NCI-H1105 treated with DMSO at 0.1 percent for 48 hours (cell line): ENCODE measurements around the gene COL12A1.

Source experiments
- DNase-seq: peaks from one replicate; lab custom pipeline; 2025; lab: John Stamatoyannopoulos, UW

COL12A1 gene

DNA sequence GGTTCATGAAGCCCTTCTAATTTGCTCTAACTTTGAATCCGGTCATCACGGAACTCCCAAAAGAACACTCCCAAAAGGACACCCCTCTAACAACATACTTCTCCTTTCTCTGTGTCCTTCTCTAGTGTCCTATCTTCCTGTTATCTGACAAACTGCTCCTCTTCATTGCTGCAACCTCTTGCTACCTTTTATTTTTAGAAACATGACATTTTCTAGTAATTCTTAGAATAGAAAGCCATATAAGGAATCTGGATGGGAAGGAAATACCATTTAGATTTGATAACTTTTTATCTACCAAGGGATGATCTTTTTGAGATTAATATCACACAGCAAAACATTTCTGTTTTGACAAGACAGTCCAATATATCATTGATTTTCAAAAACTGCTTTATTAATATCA, 63.1 kb downstream of the COL12A1 start:
- no peak for DNase-seq

- no peak for DNase-seq
Measured at GRCh38 chr6:75135876-75136275, 70.0 kb downstream of the COL12A1 start.

GRCh38 chr6:75135450-75135849, 70.4 kb downstream of the COL12A1 start:
- DNase-seq: no peak

- no peak for DNase-seq
Measured at GRCh38 chr6:75130784-75131183, 75.1 kb downstream of the COL12A1 start.

GRCh38 chr6:75128878-75129570, 76.8 kb downstream of the COL12A1 start:
- DNase-seq: no peak

DNA sequence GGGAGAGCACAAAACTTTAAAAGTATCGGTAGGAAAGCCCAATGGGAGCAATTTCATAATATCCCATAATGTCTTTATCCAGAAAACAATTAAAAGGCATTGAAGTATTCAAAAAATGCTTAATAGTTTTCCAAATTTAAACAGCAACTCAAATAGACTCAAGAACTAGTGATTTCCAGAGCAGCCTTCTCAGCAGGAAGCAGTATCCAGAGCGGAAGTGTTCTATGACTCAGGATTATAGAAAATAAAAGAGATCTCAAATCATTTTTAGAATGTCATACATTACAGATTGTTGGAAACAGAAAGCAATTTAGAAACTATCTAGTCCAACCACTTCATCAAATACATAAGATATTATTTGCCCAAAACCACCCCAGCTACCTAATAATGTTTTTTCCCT, 79.3 kb downstream of the COL12A1 start:
- DNase-seq: no peak

GRCh38 chr6:75124983-75125382, 80.9 kb downstream of the COL12A1 start:
- DNase-seq: no peak

GRCh38 chr6:75124085-75124484, 81.8 kb downstream of the COL12A1 start:
- no peak for DNase-seq

DNA sequence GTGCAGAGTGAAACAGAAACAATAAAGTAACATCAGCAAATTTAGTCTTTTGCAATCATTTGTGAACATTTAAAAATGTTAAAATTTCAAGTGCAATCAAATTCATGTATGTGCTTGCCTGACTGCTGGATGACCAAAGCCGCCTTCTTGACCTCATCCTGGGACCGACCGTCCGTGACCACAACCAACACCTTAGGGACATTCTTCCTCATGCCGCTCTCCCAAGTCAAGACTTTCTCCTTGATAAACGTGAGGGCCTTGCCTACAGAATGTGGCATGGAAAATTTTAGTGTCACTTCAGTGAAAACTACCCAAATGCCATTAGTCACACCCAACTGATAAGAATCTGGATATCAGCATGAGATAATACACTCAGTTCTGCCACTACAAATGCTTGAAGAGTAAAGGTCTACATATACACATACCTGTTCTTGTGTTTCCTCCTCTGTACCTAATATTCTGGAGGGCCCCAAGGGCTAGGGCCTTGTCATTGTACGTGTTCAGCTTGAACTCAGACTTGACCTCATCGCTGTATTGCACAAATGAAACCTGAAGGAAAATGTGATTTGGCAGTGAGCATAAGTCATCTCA, 86.8 kb downstream of the COL12A1 start:
- no peak for DNase-seq

DNA sequence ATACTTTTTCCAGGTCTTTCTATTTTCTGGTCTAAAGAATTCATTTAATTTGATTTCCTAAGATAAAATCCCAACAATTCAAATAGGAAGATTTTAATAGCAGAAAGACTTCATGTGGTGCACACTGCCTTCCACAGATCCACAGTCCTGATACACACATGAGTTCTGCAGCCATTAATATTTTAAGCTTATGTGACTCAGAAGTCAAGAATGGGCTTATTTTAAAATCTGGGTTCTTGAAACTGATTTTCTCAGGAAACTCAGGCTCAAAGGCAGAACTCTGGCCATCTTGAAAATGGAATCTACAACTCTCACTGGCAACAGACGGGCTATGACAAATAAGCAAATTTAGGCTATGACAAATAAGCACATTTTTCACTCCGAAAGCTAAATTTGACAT, 88.2 kb downstream of the COL12A1 start:
- no peak for DNase-seq

- DNase-seq: no peak
Measured at GRCh38 chr6:75116946-75117345, 88.9 kb downstream of the COL12A1 start.

DNA sequence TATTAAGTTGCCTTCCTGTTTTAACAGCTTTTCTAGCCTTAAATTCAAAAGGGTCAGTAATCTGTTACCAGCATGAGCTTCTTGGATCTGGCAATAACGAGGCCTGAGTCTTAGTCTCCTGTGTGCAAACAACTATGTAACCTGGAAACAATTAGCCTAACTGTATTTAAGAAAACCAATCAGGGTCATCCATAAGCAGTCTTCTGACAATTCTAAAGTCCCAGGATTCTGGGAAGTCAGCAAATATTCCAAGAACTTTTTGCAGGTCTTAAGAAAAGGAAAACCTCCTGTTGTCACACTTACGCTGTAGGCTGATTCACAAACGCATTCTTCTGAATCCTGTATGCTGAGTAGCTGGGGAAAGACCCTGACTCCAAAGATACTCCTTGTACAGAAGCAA, 90.4 kb downstream of the COL12A1 start:
- no peak for DNase-seq

GRCh38 chr6:75114806-75115205, 91.0 kb downstream of the COL12A1 start:
- DNase-seq: no peak

DNA sequence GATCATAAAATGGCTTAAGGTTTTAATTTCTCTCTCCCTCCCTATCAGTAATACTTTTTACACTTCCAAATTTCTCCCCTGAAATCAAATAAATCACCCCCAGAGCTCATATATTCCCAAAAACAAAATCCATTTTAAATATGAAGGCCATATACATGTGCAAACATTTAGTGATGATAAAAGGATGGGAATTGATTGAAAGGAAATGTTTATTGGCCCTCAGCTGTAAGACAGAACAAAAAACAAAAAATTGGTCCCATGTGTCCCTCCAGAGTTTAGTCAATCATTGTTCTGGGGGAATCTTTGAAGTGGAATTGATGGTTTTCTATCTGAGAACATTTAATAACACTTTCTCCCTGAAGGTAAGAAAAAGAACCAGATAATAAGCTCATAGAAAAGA, 91.7 kb downstream of the COL12A1 start:
- DNase-seq: no peak

- no peak for DNase-seq
Measured at GRCh38 chr6:75113446-75113845, 92.4 kb downstream of the COL12A1 start.

GRCh38 chr6:75109765-75110164, 96.1 kb downstream of the COL12A1 start:
- DNase-seq: no peak

GRCh38 chr6:75109022-75109421, 96.8 kb downstream of the COL12A1 start:
- DNase-seq: no peak

DNA sequence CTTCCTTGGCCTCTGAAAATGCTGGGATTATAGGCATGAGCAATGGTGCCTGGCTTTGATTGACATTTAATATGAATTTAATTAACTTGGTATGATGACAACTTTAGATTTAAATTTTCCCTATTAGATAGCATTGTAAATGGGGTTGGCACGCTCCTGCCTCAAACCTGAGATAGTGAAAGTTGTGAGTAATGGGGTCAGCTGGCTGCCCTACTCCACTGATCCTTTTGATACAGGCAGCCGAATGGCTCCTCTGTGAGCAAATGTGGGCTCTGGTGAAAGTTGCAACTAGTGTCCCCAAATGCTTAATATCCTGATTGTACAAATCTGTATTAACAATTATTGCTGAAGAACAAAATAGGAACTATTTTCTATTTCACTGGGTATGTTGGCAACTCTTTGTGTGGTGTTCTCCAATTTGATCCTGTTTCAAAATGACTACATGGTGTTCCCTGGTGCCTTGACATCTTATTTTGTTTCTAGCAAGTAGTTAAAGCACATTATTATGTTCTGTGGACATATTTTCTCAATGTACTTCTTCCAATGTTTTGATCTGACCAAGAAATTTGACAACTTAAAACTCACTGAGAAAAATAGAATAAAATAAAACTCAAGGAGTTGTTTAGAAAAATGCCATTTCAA, 97.4 kb downstream of the COL12A1 start:
- no peak for DNase-seq

GRCh38 chr6:75107913-75108312, 97.9 kb downstream of the COL12A1 start:
- no peak for DNase-seq

DNA sequence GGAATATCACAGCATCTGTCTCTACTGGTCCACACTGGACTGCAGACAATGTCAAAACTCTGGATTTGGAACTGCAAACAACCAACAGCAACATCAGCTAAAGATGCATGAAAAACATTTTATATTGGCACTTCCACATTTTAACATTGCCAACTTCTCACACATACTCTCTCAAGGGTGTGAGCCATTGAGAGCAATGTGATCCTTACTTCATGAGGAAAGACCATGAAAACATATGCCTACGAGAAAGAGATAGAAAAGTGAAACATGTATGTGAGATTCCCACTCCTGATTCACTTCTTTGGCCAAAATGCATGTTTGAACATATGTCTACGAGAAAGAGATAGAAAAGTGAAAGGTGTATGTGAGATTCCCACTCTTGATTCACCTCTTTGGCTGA, 99.4 kb downstream of the COL12A1 start:
- no peak for DNase-seq

GRCh38 chr6:75103431-75103830, 102.4 kb downstream of the COL12A1 start:
- no peak for DNase-seq

GRCh38 chr6:75102301-75102700, 103.6 kb downstream of the COL12A1 start:
- DNase-seq: no peak

DNA sequence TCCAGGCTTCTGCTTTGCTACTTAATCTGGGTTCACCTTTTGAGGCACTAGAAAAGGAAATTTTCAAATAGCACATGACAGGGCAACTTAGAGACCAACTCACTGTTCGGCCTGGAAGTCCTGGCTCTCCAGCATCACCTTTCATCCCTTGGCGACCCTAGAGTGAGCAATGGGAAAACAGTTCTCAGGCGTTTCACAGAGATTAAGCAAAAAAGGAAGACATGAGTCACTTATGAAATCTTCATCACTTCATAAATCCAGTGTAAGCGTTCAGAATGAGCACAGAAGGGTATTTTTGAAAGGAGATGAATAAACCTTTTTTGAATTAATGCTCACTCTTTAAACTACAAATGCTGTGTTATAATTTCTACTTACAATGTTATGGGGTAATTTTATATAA, 104.0 kb downstream of the COL12A1 start:
- DNase-seq: no peak

- no peak for DNase-seq
Measured at GRCh38 chr6:75098709-75099108, 107.1 kb downstream of the COL12A1 start.
